ENCODE data around the gene ARF1.
"Not testable (repeated sequence)": the region's sequence is repeated elsewhere in the genome, so short reads cannot be mapped to it uniquely, and the experiment has no call there.

ARF1 gene

GRCh38 chr1:228108055-228108690, 25.7 kb downstream of the ARF1 start:
- Mint-ChIP-seq H3K27me3 (no peaks in the 10 kb centered on the region), H3K9me3 (no peaks in the 10 kb centered on the region), H3K4me3 (peak overlapping the region; percentile 93 to 96), H3K27ac (peak overlapping the region; percentile 97 to 98), H3K4me1 (peaks cover 53% of the 10 kb centered on the region)
- DNase-seq (no peak), ATAC-seq (no peak)

- H3K4me3 Mint-ChIP-seq = peak overlapping the region; percentile 93 to 96
- H3K9me3 Mint-ChIP-seq = no peaks in the 10 kb centered on the region
- no peaks in the 10 kb centered on the region for H3K27me3 Mint-ChIP-seq
- ATAC-seq (peak; percentile 27), DNase-seq (no peak)
- H3K4me1 Mint-ChIP-seq = peaks cover 48% of the 10 kb centered on the region
- peak overlapping the region; percentile 97 to 98 for H3K27ac Mint-ChIP-seq
Measured at GRCh38 chr1:228108742-228109072, 26.2 kb downstream of the ARF1 start.

- Mint-ChIP-seq H3K9me3 (no peaks in the 10 kb centered on the region), H3K4me1 (peaks cover 42% of the 10 kb centered on the region), H3K4me3 (peak within 1 kb of the TSS; percentile 93 to 96), H3K27ac (peak within 1 kb of the TSS; percentile 97 to 98), H3K27me3 (no peaks in the 10 kb centered on the region)
- peak; percentile 96 for ATAC-seq
- DNase-seq = peak; percentile 98
Measured at GRCh38 chr1:228109073-228109961, 26.8 kb downstream of the ARF1 start, which contains the start of gene MRPL55. Gene MRPL55 (minus strand): TSS chr1:228109299. CDS start chr1:228108260, 1,039 bp downstream.

- ATAC-seq (no peak), DNase-seq (no peak)
- peak overlapping the region; percentile 97 to 98 for H3K27ac Mint-ChIP-seq
- peaks cover 35% of the 10 kb centered on the region for H3K4me1 Mint-ChIP-seq
- peak overlapping the region; percentile 93 to 96 for H3K4me3 Mint-ChIP-seq
- H3K27me3 Mint-ChIP-seq = no peaks in the 10 kb centered on the region
- H3K9me3 Mint-ChIP-seq = no peaks in the 10 kb centered on the region
Measured at GRCh38 chr1:228109962-228110488, 27.5 kb downstream of the ARF1 start.

GRCh38 chr1:228110556-228110955, 28.0 kb downstream of the ARF1 start:
- no peaks in the 10 kb centered on the region for H3K9me3 Mint-ChIP-seq
- DNase-seq (no peak), ATAC-seq (no peak)
- H3K4me3 Mint-ChIP-seq = no peak overlapping the region
- no peak overlapping the region for H3K27ac Mint-ChIP-seq
- H3K27me3 Mint-ChIP-seq = no peaks in the 10 kb centered on the region
- peaks cover 32% of the 10 kb centered on the region for H3K4me1 Mint-ChIP-seq

- H3K27ac Mint-ChIP-seq, H3K4me3 Mint-ChIP-seq, DNase-seq, H3K9me3 Mint-ChIP-seq, H3K27me3 Mint-ChIP-seq, ATAC-seq: not testable (repeated sequence)
- peaks cover 32% of the 10 kb centered on the region for H3K4me1 Mint-ChIP-seq
Measured at GRCh38 chr1:228111315-228111714, 28.8 kb downstream of the ARF1 start.

- Mint-ChIP-seq H3K4me1 (peaks cover 31% of the 10 kb centered on the region), H3K27ac (no peak overlapping the region), H3K4me3 (no peak overlapping the region), H3K9me3 (no peaks in the 10 kb centered on the region), H3K27me3 (no peaks in the 10 kb centered on the region)
- ATAC-seq (no peak), DNase-seq (no peak)
Measured at GRCh38 chr1:228112167-228112566, 29.7 kb downstream of the ARF1 start.

GRCh38 chr1:228112617-228113016, 30.1 kb downstream of the ARF1 start:
- no peak overlapping the region for H3K4me3 Mint-ChIP-seq
- DNase-seq (no peak), ATAC-seq (no peak)
- H3K27me3 Mint-ChIP-seq = no peaks in the 10 kb centered on the region
- peaks cover 27% of the 10 kb centered on the region for H3K4me1 Mint-ChIP-seq
- H3K27ac Mint-ChIP-seq = no peak overlapping the region
- H3K9me3 Mint-ChIP-seq = no peaks in the 10 kb centered on the region

- Mint-ChIP-seq H3K4me1 (peaks cover 7% of the 10 kb centered on the region), H3K9me3 (peaks cover 5 to 7% of the 10 kb centered on the region in 2 donors), H3K4me3 (no peak overlapping the region), H3K27ac (no peak overlapping the region), H3K27me3 (no peaks in the 10 kb centered on the region)
- no peak for DNase-seq
- ATAC-seq = no peak
Measured at GRCh38 chr1:228114827-228115226, 32.3 kb downstream of the ARF1 start.

GRCh38 chr1:228117335-228117734, 34.8 kb downstream of the ARF1 start:
- Mint-ChIP-seq H3K27me3 (no peaks in the 10 kb centered on the region), H3K4me3 (no peak overlapping the region), H3K9me3 (peaks cover 5 to 7% of the 10 kb centered on the region in 2 donors), H3K4me1 (peaks cover 14% of the 10 kb centered on the region), H3K27ac (no peak overlapping the region)
- DNase-seq (no peak), ATAC-seq (no peak)

GRCh38 chr1:228118040-228118439, 35.5 kb downstream of the ARF1 start:
- H3K4me3 Mint-ChIP-seq = no peak overlapping the region
- peaks cover 14% of the 10 kb centered on the region for H3K4me1 Mint-ChIP-seq
- no peaks in the 10 kb centered on the region for H3K27me3 Mint-ChIP-seq
- DNase-seq (no peak), ATAC-seq (no peak)
- H3K9me3 Mint-ChIP-seq = peaks cover 5 to 7% of the 10 kb centered on the region in 2 donors
- no peak overlapping the region for H3K27ac Mint-ChIP-seq

- Mint-ChIP-seq H3K27ac (no peak overlapping the region), H3K27me3 (peaks cover 18% of the 10 kb centered on the region), H3K9me3 (peaks cover 5 to 7% of the 10 kb centered on the region in 2 donors), H3K4me1 (peaks cover 14% of the 10 kb centered on the region), H3K4me3 (peak overlapping the region; percentile 50 to 70)
- no peak for DNase-seq
- no peak for ATAC-seq
Measured at GRCh38 chr1:228120351-228120750, 37.8 kb downstream of the ARF1 start.

GRCh38 chr1:228120857-228121489, 38.5 kb downstream of the ARF1 start:
- DNase-seq = no peak
- Mint-ChIP-seq H3K27ac (peak overlapping the region in 1 of 2 donors; percentile 72), H3K9me3 (peaks cover 5 to 7% of the 10 kb centered on the region in 2 donors), H3K27me3 (peaks cover 18% of the 10 kb centered on the region), H3K4me1 (peaks cover 14% of the 10 kb centered on the region), H3K4me3 (peak overlapping the region; percentile 34 to 50)
- peak; percentile 81 for ATAC-seq

GRCh38 chr1:228122921-228123441, 40.5 kb downstream of the ARF1 start:
- Mint-ChIP-seq H3K9me3 (peaks cover 3 to 4% of the 10 kb centered on the region in 2 donors), H3K27me3 (peaks cover 28% of the 10 kb centered on the region), H3K27ac (no peak overlapping the region), H3K4me1 (peaks cover 14% of the 10 kb centered on the region), H3K4me3 (no peak overlapping the region)
- no peak for DNase-seq
- ATAC-seq = no peak

- ATAC-seq (no peak), DNase-seq (no peak)
- H3K4me1 Mint-ChIP-seq = peaks cover 14% of the 10 kb centered on the region
- no peaks in the 10 kb centered on the region for H3K9me3 Mint-ChIP-seq
- peaks cover 33% of the 10 kb centered on the region for H3K27me3 Mint-ChIP-seq
- H3K27ac Mint-ChIP-seq = no peak overlapping the region
- no peak overlapping the region for H3K4me3 Mint-ChIP-seq
Measured at GRCh38 chr1:228123505-228123904, 41.0 kb downstream of the ARF1 start.
